Measurements from ENCODE around the gene HTR3E. TPM values are rescaled to one million over a fixed set of nuclear protein-coding genes. Genes with fewer than 3 reads are reported as not detected.

HTR3E gene
- total RNA-seq (ENCODE audit: low replicate concordance), result not detected in 2 replicates

GRCh38 chr3:184096811-184097383, at the start of gene HTR3E:
TSS of gene HTR3E (plus strand) at chr3:184097064. CDS start at chr3:184097530, 466 bp downstream.
- DNase-seq (ENCODE audit: low read depth), result no peak
- no peak for TF ChIP-seq CTCF (IDR thresholded peaks at IDR 0.05; ENCODE audit: insufficient read depth, low read length)

GRCh38 chr3:184050217-184050847, 46.5 kb upstream of the HTR3E start:
- TF ChIP-seq CTCF (IDR thresholded peaks at IDR 0.05; ENCODE audit: insufficient read depth, low read length), result no peak
- no peak overlapping the region for H3K4me3 ChIP-seq (ENCODE audit: low read depth, low read length)

More at GRCh38 chr3:184096811-184097383, at the start of gene HTR3E:
- H3K4me3 ChIP-seq (ENCODE audit: low read depth, low read length), result no peak within 1 kb of the TSS

GRCh38 chr3:184052767-184053166, 44.1 kb upstream of the HTR3E start, which contains the start of gene HTR3C:
TSS of gene HTR3C (plus strand) at chr3:184053047. CDS start at chr3:184053081, 34 bp downstream.
- TF ChIP-seq CTCF (IDR thresholded peaks at IDR 0.05; ENCODE audit: insufficient read depth, low read length), result no peak
- no peak within 1 kb of the TSS for H3K4me3 ChIP-seq (ENCODE audit: low read depth, low read length)
- DNase-seq (ENCODE audit: low read depth), result no peak

More at GRCh38 chr3:184050217-184050847, 46.5 kb upstream of the HTR3E start:
- DNase-seq (ENCODE audit: low read depth), result no peak

GRCh38 chr3:184058029-184058428, 38.8 kb upstream of the HTR3E start:
- no peak overlapping the region for H3K4me3 ChIP-seq (ENCODE audit: low read depth, low read length)
- DNase-seq (ENCODE audit: low read depth), result peak; percentile 20
- no peak for TF ChIP-seq CTCF (IDR thresholded peaks at IDR 0.05; ENCODE audit: insufficient read depth, low read length)

- no peak overlapping the region for H3K4me3 ChIP-seq (ENCODE audit: low read depth, low read length)
- no peak for TF ChIP-seq CTCF (IDR thresholded peaks at IDR 0.05; ENCODE audit: insufficient read depth, low read length)
- DNase-seq (ENCODE audit: low read depth), result no peak
These were observed 37.4 kb upstream of the HTR3E start for GRCh38 chr3:184059424-184059823.

- no peak overlapping the region for H3K4me3 ChIP-seq (ENCODE audit: low read depth, low read length)
- DNase-seq (ENCODE audit: low read depth), result no peak
- TF ChIP-seq CTCF (IDR thresholded peaks at IDR 0.05; ENCODE audit: insufficient read depth, low read length), result no peak
These were observed 34.2 kb upstream of the HTR3E start for GRCh38 chr3:184062637-184063036.

Measured in fibroblast of the aortic adventitia (primary cell).